ENCODE measurements around the gene PAX5.

DNA sequence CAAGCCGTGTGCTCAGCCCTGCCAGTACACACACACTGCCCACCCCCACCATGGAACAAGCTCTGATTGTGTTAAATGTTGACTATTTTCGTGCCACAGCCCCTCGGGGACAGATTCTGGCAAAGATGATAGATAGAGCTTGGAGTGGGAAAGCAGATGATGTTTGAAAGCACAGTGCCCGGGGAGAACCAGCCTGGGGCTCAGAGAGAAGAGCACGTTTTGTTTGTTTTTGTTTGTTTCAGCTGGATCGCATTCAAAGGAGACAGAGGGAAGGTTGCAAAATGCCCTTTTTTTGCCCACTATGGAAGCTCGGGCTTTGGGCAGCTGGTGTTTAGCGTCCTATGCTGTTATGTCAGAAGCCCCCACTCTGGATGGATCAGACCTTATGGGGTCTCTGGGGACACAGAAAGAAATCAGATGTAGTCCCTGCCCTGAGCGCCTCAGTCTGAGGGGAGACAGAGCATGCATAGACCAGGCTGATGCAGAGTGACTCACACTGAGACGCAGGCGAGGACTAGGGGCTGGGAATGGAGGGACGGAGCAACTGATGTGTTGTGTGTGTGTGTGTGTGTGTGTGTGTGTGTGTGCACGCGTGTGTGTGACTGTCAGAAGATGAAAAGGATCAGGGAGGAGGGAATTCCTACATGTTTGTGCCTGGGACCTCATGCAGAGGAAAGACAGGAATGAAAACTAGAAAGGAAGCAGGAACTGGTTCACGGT, 231.7 kb downstream of the PAX5 start:
- TF ChIP-seq, protein P1, sequence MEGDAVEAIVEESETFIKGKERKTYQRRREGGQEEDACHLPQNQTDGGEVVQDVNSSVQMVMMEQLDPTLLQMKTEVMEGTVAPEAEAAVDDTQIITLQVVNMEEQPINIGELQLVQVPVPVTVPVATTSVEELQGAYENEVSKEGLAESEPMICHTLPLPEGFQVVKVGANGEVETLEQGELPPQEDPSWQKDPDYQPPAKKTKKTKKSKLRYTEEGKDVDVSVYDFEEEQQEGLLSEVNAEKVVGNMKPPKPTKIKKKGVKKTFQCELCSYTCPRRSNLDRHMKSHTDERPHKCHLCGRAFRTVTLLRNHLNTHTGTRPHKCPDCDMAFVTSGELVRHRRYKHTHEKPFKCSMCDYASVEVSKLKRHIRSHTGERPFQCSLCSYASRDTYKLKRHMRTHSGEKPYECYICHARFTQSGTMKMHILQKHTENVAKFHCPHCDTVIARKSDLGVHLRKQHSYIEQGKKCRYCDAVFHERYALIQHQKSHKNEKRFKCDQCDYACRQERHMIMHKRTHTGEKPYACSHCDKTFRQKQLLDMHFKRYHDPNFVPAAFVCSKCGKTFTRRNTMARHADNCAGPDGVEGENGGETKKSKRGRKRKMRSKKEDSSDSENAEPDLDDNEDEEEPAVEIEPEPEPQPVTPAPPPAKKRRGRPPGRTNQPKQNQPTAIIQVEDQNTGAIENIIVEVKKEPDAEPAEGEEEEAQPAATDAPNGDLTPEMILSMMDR (IDR thresholded peaks at IDR 0.05; ENCODE audit: low read depth, low read length, poor library complexity, severe bottlenecking), result no peak
- no peak for TF ChIP-seq EZH2phosphoT487 (IDR thresholded peaks at IDR 0.05; ENCODE audit: borderline replicate concordance, low read length)

Measured in DOHH2 (cell line).